CD8-positive, alpha-beta memory T cell (primary cell): ENCODE measurements around the gene SAFB. TPM values are rescaled to one million over a fixed set of nuclear protein-coding genes. Genes with fewer than 3 reads are reported as not detected.

Experiments
- CTCF ChIA-PET: fragments of 350-600 bp; sonication (Branson Sonifier 250); formaldehyde crosslinking; loops from one replicate; lab custom pipeline; 2021; ENCODE audit warnings: antibody characterized with exemption; lab: Charles Lee
- POLR2A ChIA-PET: fragments of 350-600 bp; sonication (Branson Sonifier 250); formaldehyde crosslinking; loops from one replicate; lab custom pipeline; 2021; ENCODE audit warnings: antibody characterized with exemption; lab: Charles Lee
- DNase-seq, 5 donors: peaks; one replicate each; pipeline versions ENCODE4 v3.0.0 to v3.0.0-alpha.2; 2020 to 2022; ENCODE audit warnings: mixed read lengths in 1 of 5
- H3K27ac ChIP-seq: one replicate; pipeline ENCODE4 v1.7.0; 2013; ENCODE audit warnings: low read depth, mild to moderate bottlenecking, low read length, moderate library complexity
- H3K27me3 ChIP-seq: 2 replicates; pipeline ENCODE4 v1.7.0; 2013; ENCODE audit warnings: low read length, mild to moderate bottlenecking; ENCODE audit not compliant: insufficient read depth, poor library complexity, severe bottlenecking
- H3K36me3 ChIP-seq: 2 replicates; pipeline ENCODE4 v1.7.0; 2013; ENCODE audit warnings: mild to moderate bottlenecking, low read length, moderate library complexity; ENCODE audit not compliant: insufficient read depth
- H3K4me1 ChIP-seq: 2 replicates; pipeline ENCODE4 v1.7.0; 2013; ENCODE audit warnings: mild to moderate bottlenecking, low read length, moderate library complexity; ENCODE audit not compliant: insufficient read depth
- H3K4me3 ChIP-seq: 2 replicates; pipeline ENCODE4 v1.7.0; 2013; ENCODE audit warnings: mild to moderate bottlenecking, low read length
- H3K9me3 ChIP-seq: 2 replicates; pipeline ENCODE4 v1.7.0; 2013; ENCODE audit warnings: mild to moderate bottlenecking, low read length
- H3K27ac Mint-ChIP-seq, 8 donors: one replicate each; pipeline ENCODE4 v1.8.0; 2020 to 2021; ENCODE audit warnings: mixed read lengths in 8 of 8, mild to moderate bottlenecking in 6 of 8, inconsistent platforms in 3 of 8, moderate library complexity in 3 of 8
- H3K27me3 Mint-ChIP-seq, 2 donors: one replicate each; pipeline ENCODE4 v1.8.0; 2020 to 2021; ENCODE audit warnings: mixed read lengths in 2 of 2, mild to moderate bottlenecking in 1 of 2, moderate library complexity in 1 of 2
- H3K36me3 Mint-ChIP-seq, 3 donors: one replicate each; pipeline ENCODE4 v1.8.0; 2020 to 2021; ENCODE audit warnings: mixed read lengths in 3 of 3, inconsistent platforms in 1 of 3, mild to moderate bottlenecking in 1 of 3
- H3K4me1 Mint-ChIP-seq, 3 donors: one replicate each; pipeline ENCODE4 v1.8.0; 2020 to 2021; ENCODE audit warnings: mixed read lengths in 3 of 3, inconsistent platforms in 1 of 3, mild to moderate bottlenecking in 1 of 3
- H3K4me3 Mint-ChIP-seq, 7 donors: one replicate each; pipeline ENCODE4 v1.8.0; 2020 to 2021; ENCODE audit warnings: mixed read lengths in 7 of 7, mild to moderate bottlenecking in 6 of 7, moderate library complexity in 4 of 7, inconsistent platforms in 2 of 7
- H3K9me3 Mint-ChIP-seq, 5 donors: one replicate each; pipeline ENCODE4 v1.8.0; 2020 to 2022; ENCODE audit warnings: mixed read lengths in 5 of 5, mild to moderate bottlenecking in 3 of 5, moderate library complexity in 2 of 5, inconsistent platforms in 1 of 5
- polyA plus RNA-seq: library from polyadenylated mRNA; unstranded; fragments of 300-500 nt; fragmentation: Illumina TruSeq; gene quantifications from one replicate; pipeline ENCODE4 v1.2.3, GENCODE V29; 2021
- total RNA-seq, 2 experiments: library from RNA; stranded (reverse); gene quantifications; one replicate each; pipeline ENCODE4 v1.2.3, GENCODE V29; 2021

The SAFB gene
- total and polyA plus RNA-seq, 3 experiments from 2014 or later, result 103 to 132 (median 124) TPM

GRCh38 chr19:5694167-5694955 is 71.5 kb downstream of the SAFB start:
- Histone ChIP-seq H3K4me1 (peaks cover 10% of the 10 kb centered on the region), H3K4me3 (no peak overlapping the region), H3K27me3 (no peaks in the 10 kb centered on the region), H3K27ac (no peak overlapping the region), H3K9me3 (no peaks in the 10 kb centered on the region), H3K36me3 (peaks cover 18% of the 10 kb centered on the region)
- Mint-ChIP-seq H3K27me3 (no peaks in the 10 kb centered on the region), H3K4me1 (peaks cover 16 to 38% (median 22%) of the 10 kb centered on the region in 3 donors), H3K27ac (no peak overlapping the region), H3K36me3 (peaks cover 0 to 77% (median 0%) of the 10 kb centered on the region in 3 donors), H3K9me3 (no peaks in the 10 kb centered on the region), H3K4me3 (peak overlapping the region in 1 of 7 donors; percentile 27)
- ChIA-PET POLR2A (interaction anchor here (1.4 kb wide), 1 partner anchor 26 kb away, joined by 3 read pairs; the partner anchor contains the start of gene LONP1), CTCF (interaction anchor here (1.4 to 1.5 kb wide), 2 partner anchors 25 to 27 kb away, joined by 3 read pairs; no protein-coding TSS in a partner anchor)
- no peak for DNase-seq

- H3K27ac ChIP-seq, result no peak overlapping the region
- peaks cover 18% of the 10 kb centered on the region for H3K36me3 ChIP-seq
- Mint-ChIP-seq H3K27ac (peak overlapping the region in 2 of 8 donors; percentile 32 to 36), H3K36me3 (peaks cover 0 to 76% (median 0%) of the 10 kb centered on the region in 3 donors), H3K27me3 (no peaks in the 10 kb centered on the region), H3K9me3 (no peaks in the 10 kb centered on the region), H3K4me1 (peaks cover 11 to 34% (median 17%) of the 10 kb centered on the region in 3 donors), H3K4me3 (no peak overlapping the region)
- no peaks in the 10 kb centered on the region for H3K9me3 ChIP-seq
- peaks cover 10% of the 10 kb centered on the region for H3K4me1 ChIP-seq
- no peaks in the 10 kb centered on the region for H3K27me3 ChIP-seq
- DNase-seq, result no peak
- CTCF ChIA-PET, result interaction anchor here (1.4 kb wide), 1 partner anchor 24 kb away, joined by 3 read pairs; no protein-coding TSS in a partner anchor
- no peak overlapping the region for H3K4me3 ChIP-seq
- POLR2A ChIA-PET, result no interaction called here
These were observed 72.2 kb downstream of the SAFB start for GRCh38 chr19:5694956-5695648.

GRCh38 chr19:5695649-5696195 is 72.8 kb downstream of the SAFB start:
- CTCF ChIA-PET, result interaction anchor here (1.4 kb wide), 1 partner anchor 23 kb away, joined by 3 read pairs; no protein-coding TSS in a partner anchor
- Histone ChIP-seq H3K36me3 (peaks cover 18% of the 10 kb centered on the region), H3K27ac (no peak overlapping the region), H3K4me1 (peaks cover 10% of the 10 kb centered on the region), H3K9me3 (no peaks in the 10 kb centered on the region), H3K4me3 (no peak overlapping the region), H3K27me3 (no peaks in the 10 kb centered on the region)
- no peak for DNase-seq
- peaks cover 0 to 73% (median 0%) of the 10 kb centered on the region in 3 donors for H3K36me3 Mint-ChIP-seq
- H3K27ac Mint-ChIP-seq, result peak overlapping the region in 1 of 8 donors; percentile 36
- H3K9me3 Mint-ChIP-seq, result no peaks in the 10 kb centered on the region
- no peaks in the 10 kb centered on the region for H3K27me3 Mint-ChIP-seq
- no peak overlapping the region for H3K4me3 Mint-ChIP-seq
- H3K4me1 Mint-ChIP-seq, result peaks cover 7 to 27% (median 14%) of the 10 kb centered on the region in 3 donors
- POLR2A ChIA-PET, result no interaction called here

- H3K9me3 Mint-ChIP-seq, result no peaks in the 10 kb centered on the region
- H3K9me3 ChIP-seq, result no peaks in the 10 kb centered on the region
- H3K4me1 ChIP-seq, result peaks cover 3% of the 10 kb centered on the region
- POLR2A ChIA-PET, result no interaction called here
- CTCF ChIA-PET, result no interaction called here
- DNase-seq, result no peak
- no peak overlapping the region for H3K4me3 ChIP-seq
- H3K36me3 Mint-ChIP-seq, result peaks cover 0 to 74% (median 3%) of the 10 kb centered on the region in 3 donors
- H3K27ac ChIP-seq, result no peak overlapping the region
- H3K27me3 Mint-ChIP-seq, result no peaks in the 10 kb centered on the region
- H3K27me3 ChIP-seq, result no peaks in the 10 kb centered on the region
- peak overlapping the region in 1 of 8 donors; percentile 38 for H3K27ac Mint-ChIP-seq
- H3K36me3 ChIP-seq, result peaks cover 18% of the 10 kb centered on the region
- peaks cover 2 to 22% (median 9%) of the 10 kb centered on the region in 3 donors for H3K4me1 Mint-ChIP-seq
- no peak overlapping the region for H3K4me3 Mint-ChIP-seq
These were observed 73.5 kb downstream of the SAFB start for GRCh38 chr19:5696196-5697021.

GRCh38 chr19:5697022-5697889 is 74.4 kb downstream of the SAFB start:
- Mint-ChIP-seq H3K27me3 (no peaks in the 10 kb centered on the region), H3K9me3 (no peaks in the 10 kb centered on the region), H3K27ac (peak overlapping the region in 2 of 8 donors; percentile 38 to 75), H3K36me3 (peaks cover 0 to 68% (median 3%) of the 10 kb centered on the region in 3 donors), H3K4me3 (no peak overlapping the region), H3K4me1 (peaks cover 0 to 16% (median 6%) of the 10 kb centered on the region in 3 donors)
- POLR2A ChIA-PET, result no interaction called here
- DNase-seq, result no peak
- no peak overlapping the region for H3K27ac ChIP-seq
- no peaks in the 10 kb centered on the region for H3K9me3 ChIP-seq
- CTCF ChIA-PET, result no interaction called here
- no peaks in the 10 kb centered on the region for H3K27me3 ChIP-seq
- peaks cover 18% of the 10 kb centered on the region for H3K36me3 ChIP-seq
- no peaks in the 10 kb centered on the region for H3K4me1 ChIP-seq
- H3K4me3 ChIP-seq, result no peak overlapping the region

- no peaks in the 10 kb centered on the region for H3K9me3 ChIP-seq
- H3K27me3 ChIP-seq, result no peaks in the 10 kb centered on the region
- DNase-seq, result no peak
- H3K36me3 ChIP-seq, result peaks cover 11% of the 10 kb centered on the region
- Mint-ChIP-seq H3K27ac (no peak overlapping the region), H3K27me3 (no peaks in the 10 kb centered on the region), H3K4me1 (peaks cover 0 to 8% (median 0%) of the 10 kb centered on the region in 3 donors), H3K36me3 (peaks cover 0 to 63% (median 3%) of the 10 kb centered on the region in 3 donors), H3K9me3 (no peaks in the 10 kb centered on the region), H3K4me3 (peak overlapping the region in 1 of 7 donors; percentile 40)
- CTCF ChIA-PET, result interaction anchor here (0.6 to 1.3 kb wide), 2 partner anchors 8 to 20 kb away, joined by 4 to 7 read pairs; partner anchors contain the start of gene RPL36
- no peak overlapping the region for H3K4me3 ChIP-seq
- POLR2A ChIA-PET, result no interaction called here
- no peak overlapping the region for H3K27ac ChIP-seq
- H3K4me1 ChIP-seq, result no peaks in the 10 kb centered on the region
These were observed 75.2 kb downstream of the SAFB start for GRCh38 chr19:5697890-5698634.
